Lower lobe of right lung (tissue), 2 donors: ENCODE results near the gene SYT7. TPM values are rescaled to one million over a fixed set of nuclear protein-coding genes. Genes with fewer than 3 reads are reported as not detected.

Experiments
- ATAC-seq, 2 donors: fragments of 200-7000 bp; cut with Tn5 transposase; one replicate each; pipeline ENCODE4 v1.9.1; 2020 to 2022; ENCODE audit warnings: mild to moderate bottlenecking in 2 of 2, moderate library complexity in 2 of 2
- DNase-seq: peaks from one replicate; pipeline ENCODE4 v3.0.0-alpha.2; 2020
- H3K27ac ChIP-seq: fragments of 200-600 bp; one replicate; pipeline ENCODE4 v1.8.0; 2022
- H3K27me3 ChIP-seq: fragments of 200-600 bp; one replicate; pipeline ENCODE4 v1.8.0; 2022; ENCODE audit warnings: low read depth
- H3K36me3 ChIP-seq: fragments of 200-600 bp; one replicate; pipeline ENCODE4 v1.8.0; 2022; ENCODE audit warnings: mild to moderate bottlenecking
- H3K4me1 ChIP-seq: fragments of 200-600 bp; one replicate; pipeline ENCODE4 v1.8.0; 2022
- H3K4me3 ChIP-seq: fragments of 200-600 bp; one replicate; pipeline ENCODE4 v1.8.0; 2022; ENCODE audit warnings: mild to moderate bottlenecking
- H3K9me3 ChIP-seq: fragments of 200-600 bp; one replicate; pipeline ENCODE4 v1.8.0; 2022
- intact Hi-C: fragments of 100-400 bp; cut with DNase I; formaldehyde crosslinking; loops from one replicate; pipeline ENCODE4 v1.11.0; 2022
- total RNA-seq: library from RNA; stranded (reverse); fragmentation: NEBNext Ultra II Directional; extraction: Animal tissue kit (Norgen Biotek cat#: 25700); gene quantifications from one replicate; pipeline ENCODE4 v1.2.1, GENCODE V29; 2021
- TF ChIP-seq, protein P1 (sequence below): fragments of 200-600 bp; IDR thresholded peaks from one replicate; pipeline ENCODE4 v1.8.0; 2022; ENCODE audit warnings: antibody characterized with exemption, mild to moderate bottlenecking
- donor health status: DM: no; HTN: yes; CAD: no; lungs with severe emphysema.

The SYT7 gene
- total RNA-seq, 1 donor from 2014 or later, result 3.8 TPM

DNA sequence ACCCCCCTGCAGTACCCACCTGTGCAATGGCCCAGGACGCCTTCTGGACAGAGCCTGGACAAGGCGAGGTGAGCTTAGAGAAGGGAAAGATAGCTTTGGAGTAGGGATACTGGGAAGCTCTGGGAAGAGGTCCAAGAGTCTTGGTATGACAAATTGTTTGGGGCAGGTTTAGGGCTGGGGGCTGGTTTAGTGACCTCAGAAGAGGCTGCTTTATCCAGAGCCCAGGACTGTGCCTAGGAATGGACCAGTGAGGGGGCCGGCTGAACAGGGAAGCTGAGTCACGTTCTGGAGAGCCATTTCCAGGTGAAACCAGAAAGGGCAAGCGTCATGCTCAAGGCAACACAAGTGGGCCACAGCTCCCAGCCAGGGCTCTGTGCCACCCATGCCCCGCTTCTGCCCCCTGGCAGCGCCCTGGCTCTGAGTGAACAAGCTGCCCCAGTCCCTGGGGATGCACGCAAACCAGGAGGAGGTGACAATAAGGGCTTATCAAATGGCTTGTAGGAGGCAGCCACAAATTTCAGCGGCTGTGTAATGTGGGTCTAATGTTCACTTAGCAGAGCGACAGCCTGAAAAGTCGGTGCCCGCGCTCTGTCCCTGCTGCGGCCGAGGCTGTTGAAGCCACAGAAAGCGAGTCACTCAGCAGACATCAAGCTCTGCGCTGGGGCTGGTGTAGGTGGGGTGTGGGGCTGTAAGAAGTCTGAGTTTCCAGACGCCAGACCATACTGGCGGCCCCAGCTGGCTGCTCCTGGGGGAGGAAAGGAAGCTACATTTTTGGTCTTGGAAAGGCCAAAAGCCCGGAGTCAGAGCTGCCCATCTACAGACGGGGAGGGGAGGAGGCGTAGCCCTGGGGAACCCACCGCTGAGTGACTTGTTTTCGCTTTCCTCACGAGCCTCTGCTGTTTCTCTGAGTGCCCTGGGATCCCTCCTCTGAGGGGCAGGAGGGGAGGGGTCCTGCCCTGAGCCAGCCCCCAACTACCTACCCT, 18.3 kb upstream of the SYT7 start:
- DNase-seq (no peak), ATAC-seq (no peak)
- intact Hi-C loops, result no loop called here
- no peaks in the 10 kb centered on the region for H3K27me3 ChIP-seq
- TF ChIP-seq, protein P1, sequence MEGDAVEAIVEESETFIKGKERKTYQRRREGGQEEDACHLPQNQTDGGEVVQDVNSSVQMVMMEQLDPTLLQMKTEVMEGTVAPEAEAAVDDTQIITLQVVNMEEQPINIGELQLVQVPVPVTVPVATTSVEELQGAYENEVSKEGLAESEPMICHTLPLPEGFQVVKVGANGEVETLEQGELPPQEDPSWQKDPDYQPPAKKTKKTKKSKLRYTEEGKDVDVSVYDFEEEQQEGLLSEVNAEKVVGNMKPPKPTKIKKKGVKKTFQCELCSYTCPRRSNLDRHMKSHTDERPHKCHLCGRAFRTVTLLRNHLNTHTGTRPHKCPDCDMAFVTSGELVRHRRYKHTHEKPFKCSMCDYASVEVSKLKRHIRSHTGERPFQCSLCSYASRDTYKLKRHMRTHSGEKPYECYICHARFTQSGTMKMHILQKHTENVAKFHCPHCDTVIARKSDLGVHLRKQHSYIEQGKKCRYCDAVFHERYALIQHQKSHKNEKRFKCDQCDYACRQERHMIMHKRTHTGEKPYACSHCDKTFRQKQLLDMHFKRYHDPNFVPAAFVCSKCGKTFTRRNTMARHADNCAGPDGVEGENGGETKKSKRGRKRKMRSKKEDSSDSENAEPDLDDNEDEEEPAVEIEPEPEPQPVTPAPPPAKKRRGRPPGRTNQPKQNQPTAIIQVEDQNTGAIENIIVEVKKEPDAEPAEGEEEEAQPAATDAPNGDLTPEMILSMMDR, result no peak
- peaks cover 19% of the 10 kb centered on the region for H3K4me1 ChIP-seq
- no peak overlapping the region for H3K4me3 ChIP-seq
- no peaks in the 10 kb centered on the region for H3K36me3 ChIP-seq
- H3K27ac ChIP-seq, result no peak overlapping the region
- H3K9me3 ChIP-seq, result no peaks in the 10 kb centered on the region

GRCh38 chr11:61598374-61598773, 17.5 kb upstream of the SYT7 start:
- H3K9me3 ChIP-seq, result no peaks in the 10 kb centered on the region
- ATAC-seq (no peak), DNase-seq (no peak)
- TF ChIP-seq, protein P1, result no peak
- no peak overlapping the region for H3K4me3 ChIP-seq
- intact Hi-C loops, result no loop called here
- no peaks in the 10 kb centered on the region for H3K36me3 ChIP-seq
- H3K27ac ChIP-seq, result no peak overlapping the region
- peaks cover 20% of the 10 kb centered on the region for H3K4me1 ChIP-seq
- H3K27me3 ChIP-seq, result no peaks in the 10 kb centered on the region

DNA sequence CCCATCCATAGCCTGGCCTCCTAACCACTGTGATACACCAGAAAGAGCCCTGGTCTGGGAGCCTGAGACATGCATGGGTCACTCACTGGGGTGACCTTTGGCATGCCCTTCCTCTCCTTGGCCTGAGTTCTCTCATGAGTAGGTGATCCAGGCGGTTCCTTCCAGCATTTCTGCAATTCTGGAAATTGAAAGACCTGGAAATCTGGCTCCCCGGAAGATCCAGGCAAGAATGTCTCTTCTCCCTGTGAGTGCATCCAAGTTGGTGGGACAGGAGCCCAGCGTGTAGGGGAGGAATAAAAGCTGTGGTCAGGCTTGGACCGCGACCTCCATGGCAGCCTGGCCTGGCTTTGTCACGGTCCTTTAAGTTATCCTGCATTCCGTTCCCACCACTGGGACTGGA, 16.1 kb upstream of the SYT7 start:
- Histone ChIP-seq H3K36me3 (no peaks in the 10 kb centered on the region), H3K4me3 (no peak overlapping the region), H3K9me3 (no peaks in the 10 kb centered on the region), H3K4me1 (peaks cover 20% of the 10 kb centered on the region), H3K27ac (no peak overlapping the region), H3K27me3 (no peaks in the 10 kb centered on the region)
- intact Hi-C loops, result no loop called here
- no peak for ATAC-seq
- DNase-seq, result no peak
- TF ChIP-seq, protein P1, result no peak

GRCh38 chr11:61596542-61596941, 15.7 kb upstream of the SYT7 start:
- Histone ChIP-seq H3K9me3 (no peaks in the 10 kb centered on the region), H3K36me3 (no peaks in the 10 kb centered on the region), H3K27me3 (no peaks in the 10 kb centered on the region), H3K27ac (no peak overlapping the region), H3K4me3 (no peak overlapping the region), H3K4me1 (peaks cover 20% of the 10 kb centered on the region)
- TF ChIP-seq, protein P1, result no peak
- DNase-seq (no peak), ATAC-seq (no peak)
- intact Hi-C loops, result no loop called here

GRCh38 chr11:61594907-61595257, 14.0 kb upstream of the SYT7 start:
- H3K27me3 ChIP-seq, result no peaks in the 10 kb centered on the region
- H3K4me3 ChIP-seq, result no peak overlapping the region
- H3K9me3 ChIP-seq, result no peaks in the 10 kb centered on the region
- TF ChIP-seq, protein P1, result no peak
- peak overlapping the region; percentile 62 for H3K27ac ChIP-seq
- peaks cover 20% of the 10 kb centered on the region for H3K4me1 ChIP-seq
- ATAC-seq, result no peak
- DNase-seq, result no peak
- intact Hi-C loops, result no loop called here
- no peaks in the 10 kb centered on the region for H3K36me3 ChIP-seq
